ENCODE measurements around the gene AGMAT. TPM values are rescaled to one million over a fixed set of nuclear protein-coding genes. Genes with fewer than 3 reads are reported as not detected.
A peak's percentile ranks its signal among the peaks of the same experiment; 100 is the strongest.

The AGMAT gene
- total and polyA plus RNA-seq, 2 of the 4 experiments (the other 2 are of a cell fraction) = 0.18 to 0.26 TPM

GRCh38 chr1:15583016-15583706 is 1.7 kb downstream of the AGMAT start:
- Histone ChIP-seq H3K4me2 (ENCODE audit: low read depth, low read length) (no peak overlapping the region), H3K18ac (ENCODE audit: low read depth, low read length) (no peak overlapping the region), H3K27ac (ENCODE audit: insufficient read depth, low read length) (no peak overlapping the region), H3K4ac (ENCODE audit: low read depth, low read length) (no peak overlapping the region), H2AFZ (replicated peaks; ENCODE audit: low read length, poor library complexity) (peak overlapping the region; percentile 10), H4K20me1 (ENCODE audit: insufficient read depth, low read length) (no peaks in the 10 kb centered on the region), H4K8ac (ENCODE audit: low read depth in 2 of 2, low read length in 2 of 2) (no peak overlapping the region), H2AK9ac (replicated peaks; ENCODE audit: low read depth, low read length, poor library complexity) (no peak overlapping the region), H3K36me3 (ENCODE audit: control insufficient read depth, insufficient read depth, low read length) (no peaks in the 10 kb centered on the region), H3K4me1 (ENCODE audit: control insufficient read depth, insufficient read depth, low read length) (no peaks in the 10 kb centered on the region), H2BK15ac (ENCODE audit: low read depth, low read length) (no peak overlapping the region), H2BK120ac (ENCODE audit: low read depth, low read length) (no peak overlapping the region), H2AK5ac (ENCODE audit: low read depth, low read length) (no peak overlapping the region), H3K79me1 (ENCODE audit: low read depth in 1 of 2, low read length in 2 of 2) (no peaks in the 10 kb centered on the region), H3K14ac (replicated peaks; ENCODE audit: low read depth, low read length) (no peak overlapping the region), H3K56ac (ENCODE audit: extremely low read depth, insufficient read depth, low read length) (no peak overlapping the region), H3K9me3 (ENCODE audit: control insufficient read depth, insufficient read depth, low read length) (no peaks in the 10 kb centered on the region; the same call in 1 of the 2 replicates), H2BK20ac (ENCODE audit: low read depth, low read length) (no peak overlapping the region), H3K4me3 (ENCODE audit: insufficient read depth, low read depth, low read length) (no peak overlapping the region), H3K27me3 (ENCODE audit: control insufficient read depth, insufficient read depth, low read length) (no peaks in the 10 kb centered on the region; the same call in 1 of the 2 replicates), H4K91ac (ENCODE audit: insufficient read depth, low read depth, low read length) (no peak overlapping the region), H2BK5ac (ENCODE audit: low read depth, low read length, poor library complexity, severe bottlenecking) (no peak overlapping the region), H4K5ac (ENCODE audit: low read depth, low read length) (no peak overlapping the region), H3K9ac (ENCODE audit: low read depth, low read length) (no peak overlapping the region), H3K9me1 (ENCODE audit: insufficient read depth, low read length) (no peaks in the 10 kb centered on the region), H3K23ac (ENCODE audit: low read depth, low read length) (no peak overlapping the region)
- ChIA-PET POLR2A (ENCODE audit: unreplicated experiment) (no interaction called here), CTCF (interaction anchor here (0.5 to 0.6 kb wide), 2 partner anchors 88 to 457 kb away, joined by 3 to 4 read pairs; no protein-coding TSS in a partner anchor)
- ATAC-seq (ENCODE audit: low read depth) = no peak
- TF ChIP-seq FOS (IDR thresholded peaks at IDR 0.05; ENCODE audit: low read depth, low read length) (no peak), BHLHE40 (IDR thresholded peaks at IDR 0.05; ENCODE audit: low read depth, low read length) (no peak), SMC3 (IDR thresholded peaks at IDR 0.05; ENCODE audit: low read depth, low read length) (no peak), ELK1 (IDR thresholded peaks at IDR 0.05; ENCODE audit: borderline replicate concordance, low read depth, low read length) (no peak), MAFK (IDR thresholded peaks at IDR 0.05; ENCODE audit: low read depth, low read length) (no peak), RFX5 (IDR thresholded peaks at IDR 0.05; ENCODE audit: low read depth, low read length) (no peak), POLR2A (IDR thresholded peaks at IDR 0.05; ENCODE audit: low read depth, low read length) (no peak)
- TF ChIP-seq, protein P1, sequence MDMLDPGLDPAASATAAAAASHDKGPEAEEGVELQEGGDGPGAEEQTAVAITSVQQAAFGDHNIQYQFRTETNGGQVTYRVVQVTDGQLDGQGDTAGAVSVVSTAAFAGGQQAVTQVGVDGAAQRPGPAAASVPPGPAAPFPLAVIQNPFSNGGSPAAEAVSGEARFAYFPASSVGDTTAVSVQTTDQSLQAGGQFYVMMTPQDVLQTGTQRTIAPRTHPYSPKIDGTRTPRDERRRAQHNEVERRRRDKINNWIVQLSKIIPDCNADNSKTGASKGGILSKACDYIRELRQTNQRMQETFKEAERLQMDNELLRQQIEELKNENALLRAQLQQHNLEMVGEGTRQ (IDR thresholded peaks at IDR 0.05; ENCODE audit: low read depth, low read length) = no peak
- intact Hi-C loops (cut with micrococcal nuclease) (no loop called here), dilution Hi-C loops (cut with HindIII; ENCODE audit: low sequenced_read_pairs, unreplicated experiment) (no loop called here), in situ Hi-C loops (cut with MboI; ENCODE audit: low sequenced_read_pairs) (no loop called here)
- 88% methylated on average over 7 of the region's 18 CpGs; no CpG with 5 or more reads in 1 of the 2 experiments for WGBS, 2 experiments (ENCODE audit: extremely low coverage in 2 of 2, insufficient read length in 1 of 2)
- DNase-seq = no peak
- no TSS peak for BruUV-seq (replicated peaks)

All from IMR-90 (cell line).